Measurements from ENCODE around the gene GAPVD1. TPM values are rescaled to one million over a fixed set of nuclear protein-coding genes. Genes with fewer than 3 reads are reported as not detected.
"Not testable (repeated sequence)": the region's sequence is repeated elsewhere in the genome, so short reads cannot be mapped to it uniquely, and the experiment has no call there.

GAPVD1 gene
- total RNA-seq, 1 experiment from 2014 or later: 70.8 TPM

DNA sequence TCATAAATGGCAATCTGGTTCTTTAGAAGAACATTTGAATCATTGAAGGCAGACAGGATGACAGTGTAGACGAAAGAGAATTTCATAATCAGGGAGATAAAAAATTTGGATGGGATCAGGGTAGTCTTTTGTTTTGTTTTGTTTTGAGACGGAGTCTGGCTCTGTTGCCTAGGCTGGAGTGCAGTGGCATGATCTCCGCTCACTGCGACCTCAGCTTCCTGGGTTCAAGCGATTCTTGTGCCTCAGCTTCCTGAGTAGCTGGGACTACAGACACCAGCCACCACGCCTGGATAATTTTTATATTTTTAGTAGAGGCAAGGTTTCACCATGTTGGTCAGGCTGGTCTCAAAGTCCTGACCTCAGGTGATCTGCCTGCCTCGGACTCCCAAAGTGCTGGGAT lies 2.4 kb downstream of the GAPVD1 start:
- not testable (repeated sequence) for H3K4me3 ChIP-seq; H3K27ac ChIP-seq; H3K27me3 ChIP-seq; H3K9me3 ChIP-seq (replicated peaks); H3K36me3 ChIP-seq; DNase-seq; H3K4me1 ChIP-seq

DNA sequence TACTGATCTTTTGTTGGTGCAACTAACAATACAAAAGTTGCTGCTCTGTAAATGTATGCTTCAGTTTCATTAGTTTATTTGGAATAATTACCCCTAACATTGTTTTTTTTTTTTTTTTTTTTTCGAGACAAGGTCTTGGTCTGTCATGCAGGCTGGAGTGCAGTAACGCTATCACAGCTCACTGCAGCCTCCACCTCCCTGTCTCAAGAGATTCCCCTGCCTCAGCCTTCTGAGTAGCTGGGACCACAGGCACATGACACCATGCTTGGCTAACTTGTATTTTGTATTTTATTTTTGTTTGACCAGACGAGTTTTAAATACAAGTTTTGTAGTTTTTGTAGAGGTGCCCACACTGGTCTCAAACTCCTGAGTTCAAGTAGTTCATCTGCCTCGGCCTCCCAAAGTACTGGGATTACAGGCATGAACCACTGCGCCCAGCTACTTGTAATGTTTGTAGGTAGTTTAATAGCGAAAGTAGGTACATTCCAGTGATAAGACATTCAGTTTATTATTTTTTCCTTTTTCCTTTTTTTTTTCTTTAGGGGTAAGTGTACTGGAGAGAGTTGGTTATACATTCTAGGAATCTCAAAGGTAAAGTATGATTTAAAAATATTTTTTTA lies 6.9 kb downstream of the GAPVD1 start:
- H3K4me3 ChIP-seq: no peak overlapping the region
- H3K36me3 ChIP-seq: peaks cover 10% of the 10 kb centered on the region
- no peaks in the 10 kb centered on the region for H3K9me3 ChIP-seq (replicated peaks)
- no peak for DNase-seq
- no peaks in the 10 kb centered on the region for H3K27me3 ChIP-seq
- H3K4me1 ChIP-seq: no peaks in the 10 kb centered on the region
- no peak overlapping the region for H3K27ac ChIP-seq

DNA sequence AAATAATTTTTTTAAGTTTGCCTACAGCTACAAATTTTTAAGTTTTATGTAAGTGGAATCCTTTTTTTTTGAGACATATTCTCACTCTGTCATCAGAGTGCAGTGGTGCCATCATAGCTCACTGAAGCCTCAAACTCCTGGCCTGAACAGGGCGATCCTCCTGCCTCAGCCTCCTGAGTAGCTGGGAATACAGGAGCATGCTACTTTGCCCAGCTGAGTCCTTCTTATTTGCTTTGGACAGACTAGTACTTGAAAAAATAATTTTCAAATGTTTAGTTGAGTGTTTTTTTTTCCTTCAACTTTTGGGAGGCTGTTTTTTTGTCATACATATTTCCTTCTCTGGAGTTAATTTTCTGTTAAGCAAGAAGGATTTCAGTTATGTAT lies 7.4 kb downstream of the GAPVD1 start:
- Histone ChIP-seq H3K27ac (no peak overlapping the region), H3K4me1 (no peaks in the 10 kb centered on the region), H3K27me3 (no peaks in the 10 kb centered on the region)

DNA sequence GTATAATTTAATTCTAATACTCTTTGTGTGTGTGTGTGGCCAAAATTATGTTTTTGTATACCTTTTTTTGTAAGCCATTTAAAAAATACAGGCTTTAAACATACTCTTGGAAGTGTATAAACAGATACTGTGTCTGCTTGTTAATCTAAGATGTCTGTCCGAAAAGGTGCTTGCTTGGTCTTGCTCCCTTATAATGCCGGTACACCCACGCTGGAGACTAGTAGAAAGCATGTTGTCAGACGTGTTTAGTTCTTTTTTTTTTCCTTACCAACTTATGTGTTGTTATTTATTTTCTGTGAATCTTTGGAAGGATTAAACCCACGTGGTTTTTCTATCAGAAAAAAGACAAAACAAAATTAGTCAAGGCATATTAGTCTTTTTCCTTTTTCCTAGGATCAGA lies 9.5 kb downstream of the GAPVD1 start:
- no peak for DNase-seq
- H3K27me3 ChIP-seq: no peaks in the 10 kb centered on the region
- no peak overlapping the region for H3K4me3 ChIP-seq
- peaks cover 10% of the 10 kb centered on the region for H3K36me3 ChIP-seq
- no peaks in the 10 kb centered on the region for H3K9me3 ChIP-seq (replicated peaks)
- no peak overlapping the region for H3K27ac ChIP-seq
- no peaks in the 10 kb centered on the region for H3K4me1 ChIP-seq

More for the DNA sequence above, 7.4 kb downstream of the GAPVD1 start:
- no peak for DNase-seq
- Histone ChIP-seq H3K36me3 (peaks cover 10% of the 10 kb centered on the region), H3K4me3 (no peak overlapping the region), H3K9me3 (replicated peaks) (no peaks in the 10 kb centered on the region)

DNA sequence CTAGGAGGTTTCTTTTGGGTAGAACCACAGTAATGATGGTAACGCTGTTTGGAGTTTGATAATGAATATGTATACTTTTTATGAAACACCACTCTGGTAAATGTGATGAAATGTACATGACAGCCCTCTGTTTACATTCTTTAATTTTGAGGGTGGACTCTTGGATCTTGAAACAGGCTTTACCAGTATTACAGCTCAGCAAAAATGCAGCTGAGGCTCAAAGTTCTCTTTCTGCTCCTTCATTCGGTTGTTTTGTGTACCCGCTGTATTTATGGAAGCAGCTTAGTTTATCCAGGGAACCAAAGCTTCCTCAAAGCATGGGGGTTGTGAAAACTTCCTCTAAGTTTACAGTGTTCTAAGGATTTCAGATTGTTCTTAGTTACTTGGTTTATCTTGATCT lies 11.1 kb downstream of the GAPVD1 start:
- no peak overlapping the region for H3K4me3 ChIP-seq
- H3K27me3 ChIP-seq: no peaks in the 10 kb centered on the region
- peaks cover 14% of the 10 kb centered on the region for H3K36me3 ChIP-seq
- no peak for DNase-seq
- H3K4me1 ChIP-seq: no peaks in the 10 kb centered on the region
- H3K27ac ChIP-seq: no peak overlapping the region
- no peaks in the 10 kb centered on the region for H3K9me3 ChIP-seq (replicated peaks)

DNA sequence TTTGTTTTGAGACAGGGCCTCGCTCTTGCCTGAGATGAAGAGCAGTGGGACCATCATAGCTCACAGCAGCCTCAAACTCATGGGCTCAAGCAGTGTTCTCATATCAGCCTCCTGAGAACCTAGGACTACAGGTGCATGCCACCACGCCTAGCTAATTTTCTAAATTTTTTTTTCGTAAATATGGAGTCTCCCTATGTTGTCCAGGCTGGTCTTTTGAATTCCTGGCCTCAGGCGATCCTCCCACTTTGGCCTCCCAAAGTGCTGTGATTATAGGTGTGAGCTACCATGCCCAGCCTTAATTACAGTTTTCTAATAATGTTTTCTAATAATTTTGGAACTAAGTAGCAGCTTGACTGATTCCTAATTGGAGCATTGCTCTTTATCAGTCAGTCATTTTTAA lies 15.1 kb downstream of the GAPVD1 start:
- Histone ChIP-seq H3K27ac (no peak overlapping the region), H3K36me3 (peaks cover 17% of the 10 kb centered on the region; the same call in 1 of the 2 replicates), H3K9me3 (replicated peaks) (no peaks in the 10 kb centered on the region), H3K4me3 (no peak overlapping the region), H3K27me3 (no peaks in the 10 kb centered on the region), H3K4me1 (no peaks in the 10 kb centered on the region)
- no peak for DNase-seq

DNA sequence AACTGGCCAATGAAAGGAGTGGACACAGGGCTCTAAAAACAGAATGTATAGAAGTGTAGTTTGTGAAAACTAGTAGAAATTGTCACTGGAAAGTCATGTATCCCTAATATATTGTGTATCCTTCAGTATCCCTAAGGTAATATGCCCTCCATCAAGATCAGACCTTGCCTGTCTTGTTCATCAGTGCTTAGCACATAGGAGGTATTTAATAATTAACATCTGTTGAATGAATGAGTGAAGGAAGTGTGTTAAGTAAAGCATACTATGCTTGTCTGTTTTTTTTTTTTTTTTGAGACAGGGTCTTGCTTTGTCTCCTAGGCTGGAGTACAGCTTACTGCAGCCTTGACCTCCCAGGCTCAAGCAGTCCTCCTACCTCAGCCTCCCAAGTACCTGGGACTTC lies 15.8 kb downstream of the GAPVD1 start:
- Histone ChIP-seq H3K36me3 (peaks cover 15% of the 10 kb centered on the region; the same call in 1 of the 2 replicates), H3K9me3 (replicated peaks) (no peaks in the 10 kb centered on the region), H3K4me1 (no peaks in the 10 kb centered on the region), H3K4me3 (no peak overlapping the region), H3K27ac (no peak overlapping the region), H3K27me3 (no peaks in the 10 kb centered on the region)
- DNase-seq: no peak

DNA sequence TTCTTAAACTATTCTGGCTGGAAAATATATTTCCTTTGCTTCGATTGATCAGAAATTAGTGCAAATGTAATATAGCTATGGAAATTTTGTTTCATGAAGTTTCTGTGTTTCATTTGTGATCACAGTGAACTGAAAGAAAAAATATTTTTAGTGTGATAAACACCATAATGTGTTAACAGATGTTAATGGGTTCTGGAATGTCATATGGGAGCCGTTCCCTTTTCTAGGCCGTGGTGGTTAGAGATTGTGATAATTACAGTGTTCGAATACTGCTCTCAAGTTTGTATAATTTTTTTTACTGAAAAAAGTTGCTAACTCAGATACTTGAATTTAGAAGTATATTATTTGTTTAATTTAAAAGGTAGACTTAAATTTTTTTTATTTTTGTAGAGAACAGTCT lies 19.3 kb downstream of the GAPVD1 start:
- Histone ChIP-seq H3K4me3 (no peak overlapping the region), H3K27ac (no peak overlapping the region), H3K4me1 (no peaks in the 10 kb centered on the region), H3K27me3 (no peaks in the 10 kb centered on the region), H3K9me3 (replicated peaks) (no peaks in the 10 kb centered on the region), H3K36me3 (peaks cover 13% of the 10 kb centered on the region; the same call in 1 of the 2 replicates)
- DNase-seq: no peak

DNA sequence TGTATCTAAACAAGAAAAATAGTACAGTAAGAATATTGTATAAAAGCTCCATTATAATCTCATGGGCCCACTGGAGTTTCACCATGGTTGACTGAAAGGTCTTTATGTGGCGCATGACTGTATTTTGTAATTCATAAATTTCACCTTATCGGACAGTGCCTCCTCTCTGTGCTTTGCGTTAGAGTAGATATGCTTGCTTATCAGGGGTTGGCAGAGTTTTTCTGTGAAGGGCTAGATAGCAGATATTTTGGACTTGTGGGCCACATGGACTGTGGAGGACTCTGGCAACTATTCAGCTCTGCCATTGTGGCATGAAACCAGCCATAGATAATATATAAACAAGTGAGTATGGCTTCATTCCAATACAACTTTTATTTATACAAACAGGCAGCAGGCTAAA lies 23.2 kb downstream of the GAPVD1 start:
- H3K36me3 ChIP-seq: peaks cover 6% of the 10 kb centered on the region
- H3K27ac ChIP-seq: no peak overlapping the region
- H3K4me1 ChIP-seq: no peaks in the 10 kb centered on the region
- H3K4me3 ChIP-seq: no peak overlapping the region
- DNase-seq: no peak
- H3K9me3 ChIP-seq (replicated peaks): no peaks in the 10 kb centered on the region
- no peaks in the 10 kb centered on the region for H3K27me3 ChIP-seq

DNA sequence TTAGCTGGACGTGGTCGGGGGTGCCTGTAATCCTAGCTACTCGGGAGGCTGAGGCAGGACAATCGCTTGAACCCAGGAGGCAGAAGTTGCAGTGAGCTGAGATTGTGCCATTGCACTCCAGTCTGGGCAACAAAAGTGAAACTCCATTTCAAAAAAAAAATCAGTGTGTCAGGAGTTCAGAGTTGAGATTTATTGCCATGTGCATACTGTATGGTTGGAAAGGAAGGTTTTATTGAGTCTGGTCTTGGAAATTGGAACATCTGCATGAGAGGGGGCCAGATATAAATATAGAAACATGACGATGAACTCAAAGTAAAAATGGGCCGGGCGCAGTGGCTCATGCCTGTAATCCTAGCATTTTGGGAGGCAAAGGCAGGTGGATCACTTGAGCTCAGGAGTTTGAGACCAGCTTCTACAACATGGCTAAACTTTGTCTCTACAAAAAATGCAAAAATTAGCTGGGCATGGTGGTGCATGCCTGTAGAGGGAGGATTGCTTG lies 25.4 kb downstream of the GAPVD1 start:
- not testable (repeated sequence) for H3K4me3 ChIP-seq; H3K27ac ChIP-seq; H3K27me3 ChIP-seq; DNase-seq; H3K4me1 ChIP-seq; H3K9me3 ChIP-seq (replicated peaks); H3K36me3 ChIP-seq

DNA sequence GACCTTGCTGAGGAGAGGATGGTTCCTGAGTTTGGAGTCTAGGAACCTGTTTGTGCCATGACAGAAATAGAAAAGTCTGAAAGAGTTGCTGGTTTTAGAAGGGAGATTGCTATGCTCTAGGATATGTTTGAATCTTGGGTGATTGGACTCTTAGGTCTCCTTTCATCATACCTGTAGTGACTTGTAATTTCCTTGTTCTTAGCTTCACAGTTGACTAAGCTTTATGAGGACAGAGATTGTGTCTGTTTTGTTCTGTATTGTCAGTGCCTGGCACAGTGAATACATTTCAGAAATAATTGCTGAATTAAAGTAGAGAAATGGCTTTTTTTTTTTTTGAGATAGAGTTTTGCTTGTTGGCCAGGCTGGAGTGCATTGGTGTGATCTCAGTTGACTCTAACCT lies 31.5 kb downstream of the GAPVD1 start:
- DNase-seq: no peak
- Histone ChIP-seq H3K4me1 (no peaks in the 10 kb centered on the region), H3K4me3 (no peak overlapping the region), H3K27me3 (no peaks in the 10 kb centered on the region), H3K27ac (no peak overlapping the region), H3K36me3 (peaks cover 7% of the 10 kb centered on the region), H3K9me3 (replicated peaks) (no peaks in the 10 kb centered on the region)

DNA sequence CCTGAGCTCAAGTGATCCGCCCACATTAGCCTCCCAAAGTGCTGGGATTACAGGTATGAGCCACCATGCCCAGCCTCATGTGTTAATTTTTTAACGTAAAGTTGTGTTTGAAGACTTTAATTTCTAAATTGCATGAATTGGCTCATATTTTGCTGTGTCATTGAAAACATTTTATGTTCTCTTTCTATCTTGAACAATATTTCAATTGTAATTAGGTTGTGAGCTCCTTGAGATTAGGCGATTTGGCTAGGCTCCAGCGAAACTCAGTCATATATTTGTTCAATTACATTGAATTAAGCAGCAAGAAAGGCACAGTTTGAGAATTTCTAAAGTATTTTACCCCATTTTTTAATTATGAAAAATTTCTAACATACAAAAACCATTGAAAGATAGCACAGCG lies 34.0 kb downstream of the GAPVD1 start:
- Histone ChIP-seq H3K27ac (no peak overlapping the region), H3K27me3 (no peaks in the 10 kb centered on the region), H3K9me3 (replicated peaks) (no peaks in the 10 kb centered on the region), H3K4me1 (no peaks in the 10 kb centered on the region), H3K36me3 (peaks cover 17% of the 10 kb centered on the region), H3K4me3 (no peak overlapping the region)
- DNase-seq: no peak

DNA sequence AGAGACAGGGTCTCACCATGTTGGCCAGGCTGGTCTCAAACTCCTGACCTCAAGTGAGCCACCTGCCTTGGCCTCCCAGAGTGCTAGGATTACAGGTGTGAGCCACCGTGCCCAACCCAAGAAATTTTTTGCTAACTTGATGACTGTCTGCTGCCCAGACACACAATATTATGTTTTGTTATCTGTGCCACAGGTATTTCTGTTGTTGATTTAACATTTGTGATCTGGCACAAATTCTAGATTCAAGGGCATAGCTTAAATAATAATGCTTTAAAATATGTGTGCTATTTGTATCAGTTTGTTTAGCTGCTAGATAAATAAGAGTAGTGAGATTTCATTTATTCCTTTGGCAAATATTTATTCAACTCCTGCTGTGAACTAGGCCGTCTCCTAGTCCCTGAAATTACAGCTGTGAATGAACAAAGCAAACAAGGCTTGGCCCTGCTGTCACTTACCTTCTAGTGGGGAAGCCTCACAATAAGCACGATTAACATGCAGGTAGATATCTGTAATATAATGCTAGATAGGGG lies 35.3 kb downstream of the GAPVD1 start:
- no peak for DNase-seq
- no peaks in the 10 kb centered on the region for H3K27me3 ChIP-seq
- H3K36me3 ChIP-seq: peaks cover 18% of the 10 kb centered on the region
- no peaks in the 10 kb centered on the region for H3K4me1 ChIP-seq
- H3K27ac ChIP-seq: no peak overlapping the region
- no peak overlapping the region for H3K4me3 ChIP-seq
- H3K9me3 ChIP-seq (replicated peaks): no peaks in the 10 kb centered on the region

DNA sequence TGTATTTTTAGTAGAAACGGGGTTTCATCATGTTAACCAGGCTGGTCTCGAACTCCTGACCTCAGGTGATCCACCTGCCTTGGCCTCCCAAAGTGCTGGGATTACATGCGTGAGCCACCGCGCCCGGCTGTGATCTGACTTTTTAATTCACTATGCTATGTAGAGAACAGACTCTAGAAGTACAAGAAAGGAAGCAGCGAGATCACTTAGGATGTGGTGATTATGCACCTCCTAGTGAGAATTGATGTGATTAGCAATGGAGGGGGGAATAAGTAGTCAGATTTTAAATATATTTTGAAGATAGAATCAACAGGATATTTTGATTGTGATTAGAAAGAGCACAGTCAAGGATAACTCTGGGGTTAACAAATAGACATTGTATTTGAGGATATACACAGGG lies 36.3 kb downstream of the GAPVD1 start:
- DNase-seq: no peak
- Histone ChIP-seq H3K4me1 (no peaks in the 10 kb centered on the region), H3K4me3 (no peak overlapping the region), H3K27ac (no peak overlapping the region), H3K27me3 (no peaks in the 10 kb centered on the region), H3K36me3 (peaks cover 22% of the 10 kb centered on the region), H3K9me3 (replicated peaks) (no peaks in the 10 kb centered on the region)

DNA sequence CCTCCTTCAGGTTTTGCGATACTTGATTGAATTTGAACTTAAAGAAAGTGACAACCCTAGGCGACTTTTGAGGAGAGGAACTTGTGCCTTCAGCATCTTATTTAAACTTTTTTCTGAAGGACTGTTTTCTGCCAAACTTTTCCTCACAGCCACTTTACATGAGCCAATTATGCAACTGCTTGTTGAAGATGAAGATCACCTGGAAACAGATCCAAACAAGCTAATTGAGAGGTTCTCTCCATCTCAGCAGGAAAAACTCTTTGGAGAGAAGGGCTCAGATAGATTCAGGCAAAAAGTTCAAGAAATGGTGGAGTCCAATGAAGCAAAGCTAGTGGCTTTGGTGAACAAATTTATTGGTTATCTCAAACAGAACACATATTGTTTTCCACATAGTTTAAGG lies 40.6 kb downstream of the GAPVD1 start:
- no peak overlapping the region for H3K27ac ChIP-seq

DNA sequence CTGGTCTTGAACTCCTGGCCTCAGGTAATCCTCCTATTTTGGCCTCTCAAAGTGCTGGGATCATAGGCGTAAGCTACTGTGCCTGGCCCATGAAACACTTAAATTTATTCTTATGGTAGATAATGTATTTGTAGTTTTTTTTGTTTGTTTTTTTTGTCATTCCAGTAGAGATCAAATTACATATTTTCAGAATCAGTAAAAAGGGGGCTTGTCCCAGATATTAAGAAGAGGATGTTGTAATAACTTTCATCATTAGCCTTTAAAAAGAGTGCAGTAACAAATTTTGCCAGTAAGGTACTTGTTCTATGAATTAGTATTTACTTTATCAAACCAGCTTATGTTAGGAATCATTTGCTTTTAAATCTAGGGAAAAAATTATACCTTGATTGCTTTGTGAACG lies 42.6 kb downstream of the GAPVD1 start:
- no peak for DNase-seq
- Histone ChIP-seq H3K9me3 (replicated peaks) (no peaks in the 10 kb centered on the region), H3K27ac (no peak overlapping the region), H3K27me3 (no peaks in the 10 kb centered on the region), H3K36me3 (peaks cover 61% of the 10 kb centered on the region), H3K4me3 (no peak overlapping the region), H3K4me1 (no peaks in the 10 kb centered on the region)

More for the DNA sequence above, 40.6 kb downstream of the GAPVD1 start:
- no peak overlapping the region for H3K4me3 ChIP-seq
- H3K36me3 ChIP-seq: peaks cover 50% of the 10 kb centered on the region
- H3K27me3 ChIP-seq: no peaks in the 10 kb centered on the region
- H3K4me1 ChIP-seq: no peaks in the 10 kb centered on the region
- no peak for DNase-seq
- H3K9me3 ChIP-seq (replicated peaks): no peaks in the 10 kb centered on the region
